Panc1 (cell line): ENCODE results near the gene LSG1. TPM values are rescaled to one million over a fixed set of nuclear protein-coding genes. Genes with fewer than 3 reads are reported as not detected.

ENCODE experiments used
- ATAC-seq: fragments of 200-7000 bp; cut with Tn5 transposase; 2 replicates; pipeline ENCODE4 v1.9.1; 2020; ENCODE audit warnings: mild to moderate bottlenecking, moderate library complexity
- BruUV-seq: library from RNA; stranded (reverse); fragments of 400-500 nt; replicated peaks from 2 replicates; lab custom pipeline; 2021; lab: Mats Ljungman, UMichigan
- CTCF ChIA-PET: fragments of 300-600 bp; sonication (Branson Sonifier 250); formaldehyde crosslinking; loops from one replicate; lab custom pipeline; 2022; ENCODE audit warnings: antibody characterized with exemption; lab: Charles Lee
- POLR2A ChIA-PET: fragments of 300-600 bp; sonication (Branson Sonifier 250); formaldehyde crosslinking; loops from one replicate; lab custom pipeline; 2022; ENCODE audit warnings: antibody characterized with exemption; lab: Charles Lee
- DNase-seq: peaks from one replicate; pipeline ENCODE4 v3.0.0-alpha.2; 2010; ENCODE audit warnings: low read depth, low spot score
- H3K27ac ChIP-seq: 2 replicates; pipeline ENCODE4 v1.5.1; 2011; ENCODE audit warnings: mild to moderate bottlenecking, low read length, inconsistent platforms
- H3K27me3 ChIP-seq: fragments of 200-500 bp; sonication (Bioruptor generic); 2 replicates; pipeline ENCODE4 v1.6.0; 2014; ENCODE audit warnings: low read length, inconsistent platforms; ENCODE audit not compliant: control insufficient read depth, insufficient read depth
- H3K36me3 ChIP-seq: fragments of 200-500 bp; sonication (Bioruptor generic); 2 replicates; pipeline ENCODE4 v1.5.1; 2014; ENCODE audit warnings: inconsistent platforms, mild to moderate bottlenecking, low read length, moderate library complexity; ENCODE audit not compliant: control insufficient read depth, insufficient read depth
- H3K4me1 ChIP-seq: 2 replicates; pipeline ENCODE4 v1.5.1; 2011; ENCODE audit warnings: inconsistent platforms, mild to moderate bottlenecking, low read length, moderate library complexity; ENCODE audit not compliant: control insufficient read depth, insufficient read depth
- H3K4me3 ChIP-seq, 2 experiments: 2 replicates each; pipeline ENCODE4 v1.5.1; 2011 to 2012; ENCODE audit warnings: low read depth in 2 of 2, low read length in 2 of 2, mild to moderate bottlenecking in 2 of 2, inconsistent platforms in 1 of 2, moderate library complexity in 1 of 2
- H3K9me3 ChIP-seq: fragments of 200-500 bp; sonication (Bioruptor generic); 2 replicates; pipeline ENCODE4 v1.5.1; 2014; ENCODE audit warnings: low read depth, mild to moderate bottlenecking, inconsistent platforms, low read length, moderate library complexity; ENCODE audit not compliant: control insufficient read depth, insufficient read depth
- POLR2AphosphoS5 ChIP-seq: IDR thresholded peaks from 2 replicates; pipeline ENCODE4 v1.6.1; 2012; ENCODE audit warnings: mild to moderate bottlenecking, low read depth, low read length, moderate library complexity
- SIN3A ChIP-seq: IDR thresholded peaks from 2 replicates; pipeline ENCODE4 v1.6.1; 2012; ENCODE audit warnings: low read depth, mild to moderate bottlenecking, low read length, moderate library complexity, borderline replicate concordance; ENCODE audit not compliant: insufficient read depth
- TCF7L2 ChIP-seq: IDR thresholded peaks from 2 replicates; pipeline ENCODE4 v1.6.1; 2011; ENCODE audit warnings: mild to moderate bottlenecking, low read depth, low read length, inconsistent platforms
- in situ Hi-C: cut with HindIII; loops from 2 replicates; pipeline ENCODE4 v1.10.0; 2016; ENCODE audit warnings: low sequenced_read_pairs, low pct_unique_long_range_greater_than_20kb
- intact Hi-C: fragments of 100-400 bp; cut with micrococcal nuclease; formaldehyde crosslinking; loops from one replicate; pipeline ENCODE4 v1.10.0; 2022; ENCODE audit not compliant: unreplicated experiment
- total RNA-seq: library from RNA; stranded (reverse); gene quantifications from one replicate; pipeline ENCODE4 v1.2.1, GENCODE V29; 2021; ENCODE audit not compliant: unreplicated experiment
- TF ChIP-seq, protein P1 (sequence below), 2 experiments: IDR thresholded peaks; 2 replicates each; pipeline ENCODE4 v1.6.1; 2011 to 2012; ENCODE audit warnings: low read depth in 2 of 2, control low read depth in 1 of 2, low read length in 1 of 2, mild to moderate bottlenecking in 1 of 2, moderate library complexity in 1 of 2; ENCODE audit not compliant: insufficient read depth in 1 of 2
- TF ChIP-seq, protein P2 (sequence below): fragments of 450-650 bp; IDR thresholded peaks from 2 replicates; pipeline ENCODE4 v1.5.1; 2017; ENCODE audit warnings: mild to moderate bottlenecking

The LSG1 gene
- total RNA-seq, 1 experiment from 2014 or later: 72.9 TPM

DNA sequence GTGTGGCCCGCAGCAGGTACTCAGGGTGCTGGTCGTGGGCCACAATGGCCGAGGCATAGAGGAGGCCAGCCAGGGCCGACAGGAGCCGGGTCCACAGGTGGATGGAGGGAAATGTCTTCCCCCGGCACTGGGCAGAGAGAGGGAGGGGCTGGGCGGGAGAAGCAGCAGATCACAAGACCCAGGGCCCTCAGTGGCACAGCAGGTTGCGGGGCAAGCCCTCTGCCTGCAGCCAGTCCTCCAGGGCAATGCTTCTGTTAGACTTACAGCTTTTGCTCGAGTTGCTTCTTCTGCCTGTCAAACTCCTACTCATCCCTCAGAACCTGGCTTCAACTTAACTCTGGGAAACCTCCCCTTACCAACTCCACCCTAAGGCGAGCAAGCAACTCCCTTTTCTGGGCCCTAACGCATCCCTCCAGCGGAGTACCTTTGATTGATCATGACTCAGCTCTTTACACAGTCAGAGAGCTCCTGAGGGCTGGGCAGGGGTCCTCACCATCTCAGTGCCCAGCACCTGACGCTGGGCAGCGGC, 54.8 kb downstream of the LSG1 start:
- no peak overlapping the region for H3K4me3 ChIP-seq
- no peak for DNase-seq
- in situ Hi-C loops: no loop called here
- ChIA-PET POLR2A (no interaction called here), CTCF (interaction anchor here (0.6 to 1.0 kb wide), 2 partner anchors 145 to 186 kb away, joined by 3 read pairs; no protein-coding TSS in a partner anchor)
- H3K27me3 ChIP-seq: no peaks in the 10 kb centered on the region
- no peak overlapping the region for H3K27ac ChIP-seq
- ATAC-seq: no peak
- H3K36me3 ChIP-seq: no peaks in the 10 kb centered on the region
- no TSS peak for BruUV-seq
- H3K4me1 ChIP-seq: peaks cover 7% of the 10 kb centered on the region
- no peak for TF ChIP-seq SIN3A
- TF ChIP-seq, protein P1, sequence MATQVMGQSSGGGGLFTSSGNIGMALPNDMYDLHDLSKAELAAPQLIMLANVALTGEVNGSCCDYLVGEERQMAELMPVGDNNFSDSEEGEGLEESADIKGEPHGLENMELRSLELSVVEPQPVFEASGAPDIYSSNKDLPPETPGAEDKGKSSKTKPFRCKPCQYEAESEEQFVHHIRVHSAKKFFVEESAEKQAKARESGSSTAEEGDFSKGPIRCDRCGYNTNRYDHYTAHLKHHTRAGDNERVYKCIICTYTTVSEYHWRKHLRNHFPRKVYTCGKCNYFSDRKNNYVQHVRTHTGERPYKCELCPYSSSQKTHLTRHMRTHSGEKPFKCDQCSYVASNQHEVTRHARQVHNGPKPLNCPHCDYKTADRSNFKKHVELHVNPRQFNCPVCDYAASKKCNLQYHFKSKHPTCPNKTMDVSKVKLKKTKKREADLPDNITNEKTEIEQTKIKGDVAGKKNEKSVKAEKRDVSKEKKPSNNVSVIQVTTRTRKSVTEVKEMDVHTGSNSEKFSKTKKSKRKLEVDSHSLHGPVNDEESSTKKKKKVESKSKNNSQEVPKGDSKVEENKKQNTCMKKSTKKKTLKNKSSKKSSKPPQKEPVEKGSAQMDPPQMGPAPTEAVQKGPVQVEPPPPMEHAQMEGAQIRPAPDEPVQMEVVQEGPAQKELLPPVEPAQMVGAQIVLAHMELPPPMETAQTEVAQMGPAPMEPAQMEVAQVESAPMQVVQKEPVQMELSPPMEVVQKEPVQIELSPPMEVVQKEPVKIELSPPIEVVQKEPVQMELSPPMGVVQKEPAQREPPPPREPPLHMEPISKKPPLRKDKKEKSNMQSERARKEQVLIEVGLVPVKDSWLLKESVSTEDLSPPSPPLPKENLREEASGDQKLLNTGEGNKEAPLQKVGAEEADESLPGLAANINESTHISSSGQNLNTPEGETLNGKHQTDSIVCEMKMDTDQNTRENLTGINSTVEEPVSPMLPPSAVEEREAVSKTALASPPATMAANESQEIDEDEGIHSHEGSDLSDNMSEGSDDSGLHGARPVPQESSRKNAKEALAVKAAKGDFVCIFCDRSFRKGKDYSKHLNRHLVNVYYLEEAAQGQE (IDR thresholded peaks at IDR 0.05; ENCODE audit: insufficient read depth in 1 of 2, low read depth in 2 of 2, low read length in 1 of 2): no peak
- no peak for TF ChIP-seq POLR2AphosphoS5
- intact Hi-C loops: no loop called here
- H3K9me3 ChIP-seq: no peaks in the 10 kb centered on the region

DNA sequence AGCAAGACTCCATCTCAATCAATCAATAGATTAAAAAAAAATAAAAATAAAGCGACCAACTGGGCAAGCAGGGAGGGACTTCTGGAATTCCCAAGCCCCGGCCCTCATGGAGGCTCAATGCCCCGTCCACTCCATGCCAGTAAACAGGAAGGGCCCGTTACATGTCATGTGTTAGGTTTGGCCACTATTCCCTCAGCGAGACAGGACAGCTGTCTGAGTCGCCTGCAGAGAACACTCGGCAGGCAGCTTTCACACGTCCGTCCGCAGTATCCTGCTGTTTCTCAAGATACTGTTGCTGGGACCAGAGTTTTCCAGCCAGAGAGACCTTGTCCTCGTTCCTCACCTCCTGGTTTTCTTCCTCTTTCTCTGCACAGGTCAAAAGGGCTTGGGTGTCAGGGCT, 56.8 kb downstream of the LSG1 start:
- DNase-seq (no peak), ATAC-seq (no peak)
- Histone ChIP-seq H3K4me3 (no peak overlapping the region), H3K9me3 (no peaks in the 10 kb centered on the region), H3K27ac (no peak overlapping the region), H3K27me3 (no peaks in the 10 kb centered on the region), H3K4me1 (no peaks in the 10 kb centered on the region), H3K36me3 (no peaks in the 10 kb centered on the region)
- in situ Hi-C loops: no loop called here
- POLR2A ChIA-PET: no interaction called here
- BruUV-seq: no TSS peak
- intact Hi-C loops: no loop called here
- CTCF ChIA-PET: interaction anchor here (0.7 kb wide), 1 partner anchor 97 kb away, joined by 3 read pairs; no protein-coding TSS in a partner anchor
- TF ChIP-seq, protein P1 (IDR thresholded peaks at IDR 0.05; ENCODE audit: insufficient read depth in 1 of 2, low read depth in 2 of 2, low read length in 1 of 2): no peak
- TF ChIP-seq TCF7L2 (no peak), SIN3A (no peak), POLR2AphosphoS5 (no peak)
- TF ChIP-seq, protein P2, sequence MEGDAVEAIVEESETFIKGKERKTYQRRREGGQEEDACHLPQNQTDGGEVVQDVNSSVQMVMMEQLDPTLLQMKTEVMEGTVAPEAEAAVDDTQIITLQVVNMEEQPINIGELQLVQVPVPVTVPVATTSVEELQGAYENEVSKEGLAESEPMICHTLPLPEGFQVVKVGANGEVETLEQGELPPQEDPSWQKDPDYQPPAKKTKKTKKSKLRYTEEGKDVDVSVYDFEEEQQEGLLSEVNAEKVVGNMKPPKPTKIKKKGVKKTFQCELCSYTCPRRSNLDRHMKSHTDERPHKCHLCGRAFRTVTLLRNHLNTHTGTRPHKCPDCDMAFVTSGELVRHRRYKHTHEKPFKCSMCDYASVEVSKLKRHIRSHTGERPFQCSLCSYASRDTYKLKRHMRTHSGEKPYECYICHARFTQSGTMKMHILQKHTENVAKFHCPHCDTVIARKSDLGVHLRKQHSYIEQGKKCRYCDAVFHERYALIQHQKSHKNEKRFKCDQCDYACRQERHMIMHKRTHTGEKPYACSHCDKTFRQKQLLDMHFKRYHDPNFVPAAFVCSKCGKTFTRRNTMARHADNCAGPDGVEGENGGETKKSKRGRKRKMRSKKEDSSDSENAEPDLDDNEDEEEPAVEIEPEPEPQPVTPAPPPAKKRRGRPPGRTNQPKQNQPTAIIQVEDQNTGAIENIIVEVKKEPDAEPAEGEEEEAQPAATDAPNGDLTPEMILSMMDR: no peak
